Measurements from ENCODE around the gene AGMO.

The AGMO gene

DNA sequence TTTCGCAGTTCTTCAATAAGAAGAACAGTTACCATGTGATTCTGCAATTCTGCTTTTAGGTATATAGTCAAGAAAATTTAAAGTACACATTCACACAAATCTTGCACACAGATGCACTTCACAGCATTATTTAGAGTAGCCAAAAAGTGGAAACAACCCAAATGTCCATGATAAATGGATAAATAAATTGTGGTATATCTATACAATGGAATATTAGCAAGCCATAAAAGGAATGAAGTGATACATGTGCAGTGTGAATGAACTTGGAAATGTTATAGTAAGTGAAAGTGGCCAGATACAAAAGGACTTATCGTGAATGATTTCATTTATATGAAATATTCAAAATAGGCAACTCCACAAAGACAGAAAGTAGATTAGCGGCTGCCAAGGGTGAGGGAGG lies 109.1 kb downstream of the AGMO start:
- DNase-seq = no peak

DNA sequence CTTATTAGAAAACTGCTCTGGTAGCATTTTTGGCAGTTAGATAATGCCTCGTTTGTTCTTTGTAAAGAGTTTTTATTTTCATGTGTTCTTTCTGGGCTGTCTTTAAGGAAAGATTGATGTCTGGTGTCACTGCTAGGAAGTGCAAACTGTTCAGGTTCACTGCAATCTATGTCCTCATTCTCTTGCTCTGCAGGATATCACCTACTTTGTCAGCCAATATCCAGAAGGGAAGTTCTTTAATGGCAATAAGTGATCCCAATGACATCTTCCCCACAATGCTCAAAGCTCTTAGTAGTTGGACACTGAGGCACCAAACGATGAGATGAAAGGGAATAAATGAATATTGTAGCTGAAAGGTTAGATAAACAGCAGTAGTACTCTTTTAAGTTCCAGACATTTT lies 115.1 kb downstream of the AGMO start:
- DNase-seq = no peak

DNA sequence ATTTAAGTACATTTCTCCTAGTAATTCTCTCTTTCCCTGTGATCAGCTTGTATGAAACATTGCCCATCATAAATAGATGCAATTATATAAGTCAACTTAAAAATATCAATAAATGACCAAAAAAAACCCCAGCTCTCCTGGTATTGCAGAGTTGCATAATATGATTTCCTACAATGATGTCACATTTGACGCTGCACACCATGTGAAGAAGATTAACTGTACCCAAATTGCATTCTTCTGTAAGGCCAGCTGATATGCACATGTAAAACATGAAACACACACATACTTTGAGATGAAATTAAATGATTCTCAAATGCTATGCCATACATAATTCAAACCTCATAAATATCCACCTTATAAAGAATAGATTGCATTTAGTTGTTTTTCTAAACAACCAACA lies 115.5 kb downstream of the AGMO start:
- DNase-seq = no peak

DNA sequence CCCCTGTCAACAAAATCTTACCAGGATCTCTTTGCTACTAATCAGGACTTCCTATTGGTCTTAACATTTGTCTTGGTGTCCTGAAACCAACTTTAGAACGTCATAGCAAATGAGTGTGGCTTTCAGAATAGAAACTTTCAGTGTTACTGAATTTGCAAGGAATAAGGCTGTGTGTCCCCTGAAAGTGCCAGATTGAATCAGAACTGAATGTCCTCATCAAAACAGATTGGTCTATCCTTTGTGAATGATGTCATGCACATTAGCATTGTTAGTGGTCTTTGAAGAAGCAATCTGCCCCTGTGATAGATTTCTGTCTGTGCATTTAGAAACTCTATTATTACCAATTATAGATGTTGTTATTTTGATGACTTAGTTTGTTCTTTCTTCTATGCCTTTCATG lies 119.9 kb downstream of the AGMO start:
- DNase-seq = no peak

DNA sequence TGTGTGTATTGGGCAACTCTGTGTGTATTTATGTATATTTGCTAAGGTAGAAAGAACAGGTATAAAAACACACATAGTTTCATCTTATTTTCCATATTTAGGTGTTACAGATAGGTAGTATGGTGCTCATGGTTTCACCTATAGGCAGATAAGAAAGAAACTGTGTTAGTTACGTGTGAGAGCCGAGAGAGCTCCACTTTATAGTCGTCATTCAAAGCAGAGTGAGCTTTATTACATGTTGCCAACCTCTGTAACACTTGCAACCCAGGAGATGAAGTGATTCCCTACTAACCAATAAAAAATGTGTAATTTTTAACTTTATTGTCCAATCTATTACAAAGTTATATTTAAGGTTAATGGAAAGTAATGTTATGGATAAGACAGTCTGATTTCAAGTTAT lies 121.3 kb downstream of the AGMO start:
- DNase-seq = no peak

DNA sequence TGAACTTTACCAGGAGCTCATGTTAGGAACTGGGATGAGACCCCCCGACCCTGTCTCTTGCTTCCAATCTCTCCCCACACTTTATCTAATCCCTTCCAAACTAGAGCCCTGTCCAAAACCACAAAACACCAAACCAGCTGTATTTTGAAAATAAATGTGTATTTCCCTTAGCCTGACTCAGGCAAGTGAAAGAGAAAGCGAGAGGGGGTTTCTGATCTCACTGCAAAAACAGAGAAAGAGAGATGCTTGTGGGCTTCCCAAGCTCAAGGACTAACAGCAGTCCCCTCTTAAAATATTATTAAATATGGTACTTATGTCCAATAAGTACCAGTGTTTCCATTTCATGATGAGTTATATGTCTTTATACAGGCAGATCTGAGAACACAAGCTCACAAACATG lies 122.0 kb downstream of the AGMO start:
- DNase-seq = no peak

DNA sequence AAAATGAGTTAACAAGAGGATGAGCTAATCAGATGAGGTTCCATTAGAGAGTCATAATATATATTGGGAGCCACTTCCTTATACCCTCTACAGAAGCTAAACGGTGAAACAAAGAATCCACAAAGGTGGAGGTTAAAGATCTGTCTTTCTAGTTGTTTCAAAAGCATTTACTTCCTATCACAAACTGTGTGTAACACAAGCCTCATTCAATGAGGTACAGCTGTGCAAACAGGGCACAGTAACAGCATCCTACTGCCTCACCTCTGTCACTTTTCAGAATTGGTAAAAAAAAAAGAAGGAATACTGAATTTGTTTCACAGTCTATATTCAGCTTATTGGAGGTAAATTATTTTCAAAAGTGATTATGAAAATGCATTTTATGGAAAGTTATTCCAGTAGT lies 128.7 kb downstream of the AGMO start:
- DNase-seq = no peak

DNA sequence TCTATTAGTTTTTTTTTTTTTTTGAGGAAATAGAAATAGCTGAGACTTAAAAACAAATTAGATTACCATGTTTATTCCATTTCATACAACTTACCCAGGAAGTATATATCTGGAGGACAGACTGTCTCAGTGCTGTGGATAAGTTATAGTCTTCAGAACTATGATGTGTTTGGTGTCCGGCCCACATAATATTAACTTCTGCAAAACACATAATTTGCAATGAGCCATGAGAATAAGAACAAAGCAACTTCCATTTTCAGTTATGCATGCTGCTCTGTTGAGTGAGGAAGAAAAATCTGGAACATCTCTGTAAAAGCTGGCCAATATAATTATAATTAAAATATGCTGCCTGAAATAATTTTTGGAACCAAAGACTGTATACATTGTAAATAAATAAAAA lies 130.9 kb downstream of the AGMO start:
- DNase-seq = no peak

DNA sequence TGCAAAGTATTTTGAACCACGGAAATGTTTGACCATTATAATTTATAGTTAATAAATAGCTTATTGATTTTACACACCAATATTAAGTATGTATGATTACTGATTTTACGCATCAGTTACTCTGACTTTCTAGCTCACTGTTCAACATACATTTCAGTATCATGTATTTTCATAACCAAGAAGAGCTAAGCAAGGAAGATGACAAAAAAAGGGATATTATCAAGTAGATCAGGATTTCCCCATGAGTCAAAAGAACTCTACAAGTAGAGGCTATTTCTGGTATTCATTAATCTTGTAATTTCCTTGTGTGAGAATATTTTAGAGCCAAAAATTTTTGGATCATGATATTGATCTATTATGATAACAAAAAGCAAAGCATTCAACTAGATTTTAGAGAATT lies 131.6 kb downstream of the AGMO start:
- no peak for DNase-seq

DNA sequence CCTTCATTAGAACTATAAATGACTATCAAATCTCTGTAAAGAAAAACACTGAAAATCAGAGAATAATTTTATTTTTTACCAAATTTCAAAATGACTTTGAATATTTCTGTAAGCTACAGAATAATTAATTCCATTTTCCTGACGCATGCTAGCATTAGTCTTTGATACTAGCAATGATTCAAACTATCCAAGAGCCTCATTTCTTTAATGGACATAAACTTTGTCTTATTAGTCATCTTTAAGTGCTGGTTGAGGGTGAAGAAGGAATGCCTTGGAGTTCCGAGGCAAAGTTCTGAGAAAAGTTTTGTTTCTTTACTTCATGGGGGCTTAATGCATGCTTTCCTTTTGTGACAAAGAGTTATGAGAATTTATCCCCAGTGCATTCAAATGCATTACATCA lies 137.3 kb downstream of the AGMO start:
- no peak for DNase-seq

DNA sequence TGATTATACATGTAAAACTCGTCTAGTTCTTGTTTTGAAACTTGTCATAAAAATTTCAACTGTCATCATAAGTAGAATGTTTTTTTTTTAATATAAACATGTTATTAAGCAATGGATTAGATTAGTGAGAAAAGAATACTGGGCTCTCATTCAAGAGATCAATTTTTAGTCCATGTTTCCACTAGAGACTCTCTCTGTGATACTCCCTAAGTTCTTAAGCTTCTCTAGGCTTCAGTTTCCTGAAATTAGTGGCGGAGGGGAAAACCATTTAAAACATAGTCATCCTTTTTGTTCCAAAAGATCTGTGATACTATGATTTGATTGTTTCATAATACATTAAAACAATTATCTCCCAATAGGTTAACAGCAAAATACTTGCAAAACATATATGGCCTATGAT lies 142.2 kb downstream of the AGMO start:
- DNase-seq = no peak

DNA sequence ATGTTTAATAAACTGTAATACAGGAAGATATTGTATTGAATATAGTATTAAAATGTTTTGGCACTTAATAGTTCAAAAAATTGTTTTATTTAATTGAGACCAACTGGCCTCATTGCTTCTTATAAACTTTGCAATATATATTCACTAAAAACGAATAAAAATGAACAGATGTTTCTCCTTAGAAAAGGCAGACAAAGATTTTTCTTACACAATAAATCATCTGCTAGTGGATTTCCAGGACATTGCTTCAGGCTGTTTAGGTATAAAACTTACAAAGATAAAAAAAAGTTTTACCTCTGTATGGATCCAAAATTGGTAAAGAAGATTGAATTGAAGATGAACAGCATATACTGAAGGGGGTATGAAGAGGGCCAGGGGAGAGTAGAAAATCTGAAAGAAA lies 143.6 kb downstream of the AGMO start:
- no peak for DNase-seq

DNA sequence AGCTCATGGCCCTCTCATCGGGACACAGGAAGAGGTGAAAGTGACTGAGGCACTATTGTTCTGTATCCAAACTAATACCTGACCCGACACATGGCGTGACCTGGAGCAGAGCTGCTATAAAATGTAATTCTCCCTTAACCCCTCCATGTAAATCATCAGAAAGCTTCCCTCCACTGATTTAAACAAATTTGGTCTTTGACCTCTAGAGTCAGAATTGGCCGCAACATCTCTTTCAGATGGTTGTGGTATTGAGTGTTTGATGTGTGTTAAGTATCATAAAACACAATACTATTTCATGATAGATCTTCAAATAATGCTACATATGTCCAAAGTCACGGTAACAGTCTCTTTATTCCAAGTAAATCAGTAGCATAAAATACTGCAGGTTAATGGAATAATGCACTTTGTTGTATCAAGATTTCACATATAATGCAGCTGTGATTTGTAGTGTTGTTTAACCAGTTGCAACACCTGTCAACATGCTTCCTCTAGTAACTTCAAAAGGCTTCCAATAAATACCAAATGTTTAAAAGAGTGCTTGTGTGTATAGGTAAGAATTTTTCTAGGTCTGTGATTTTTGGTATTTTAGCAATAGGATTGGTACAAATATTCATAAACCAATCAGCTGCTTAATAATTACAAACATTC lies 144.3 kb downstream of the AGMO start:
- no peak for DNase-seq

DNA sequence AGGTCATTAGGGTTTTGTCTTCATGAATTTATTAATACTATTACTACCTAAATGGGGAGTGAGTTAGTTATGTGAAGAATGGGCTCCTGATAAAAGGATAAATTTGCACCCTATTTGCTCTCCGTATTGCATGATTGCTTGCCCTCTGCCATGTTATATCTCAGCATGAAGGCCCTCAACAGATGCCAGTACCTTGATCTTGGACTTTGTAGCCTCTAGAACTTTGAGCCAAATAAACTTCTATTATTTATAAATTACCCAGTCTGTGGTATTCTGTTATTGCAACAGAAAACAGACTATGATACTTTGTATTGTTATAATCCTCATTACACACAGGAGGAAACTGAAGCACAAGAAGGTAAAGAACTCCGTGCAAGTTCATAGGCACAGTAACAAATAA lies 150.8 kb downstream of the AGMO start:
- no peak for DNase-seq

DNA sequence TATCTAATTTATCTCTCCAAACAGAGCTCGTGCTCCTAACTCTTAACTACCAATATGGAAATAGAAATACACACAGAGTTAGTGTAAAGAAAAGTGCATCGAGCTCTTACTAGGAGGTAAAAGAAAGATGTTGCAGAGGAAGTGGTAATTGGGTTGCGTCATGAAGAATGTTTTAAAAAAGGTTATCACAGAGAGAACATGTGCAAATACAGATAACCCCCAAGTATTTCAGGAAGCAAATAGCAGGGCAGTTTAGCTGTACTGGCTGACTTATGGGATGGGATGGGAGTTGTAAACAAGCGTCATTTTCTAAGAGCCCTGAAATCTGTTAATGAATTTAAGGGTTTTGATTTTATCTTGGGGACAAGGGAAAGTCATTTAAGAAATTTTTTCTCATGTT lies 153.9 kb downstream of the AGMO start:
- DNase-seq = no peak

DNA sequence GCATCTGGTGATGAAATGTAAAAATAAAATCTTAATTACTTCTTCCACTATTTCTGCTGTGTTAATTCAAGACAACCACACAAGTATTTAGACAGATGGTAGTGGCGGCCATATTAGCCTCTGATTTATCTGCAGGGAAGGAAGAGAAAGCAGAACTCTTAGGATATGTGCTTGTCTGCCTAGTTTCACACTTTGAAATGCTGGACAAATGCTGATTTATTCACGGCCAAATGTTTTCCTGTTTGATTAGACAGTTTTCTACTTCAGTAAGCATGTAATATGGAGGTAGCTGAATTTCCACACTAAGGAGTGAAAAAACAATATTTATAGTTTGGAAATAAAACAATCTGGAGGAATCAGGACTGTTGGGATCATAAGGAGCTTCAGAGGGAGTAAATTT lies 158.1 kb downstream of the AGMO start:
- DNase-seq = no peak

DNA sequence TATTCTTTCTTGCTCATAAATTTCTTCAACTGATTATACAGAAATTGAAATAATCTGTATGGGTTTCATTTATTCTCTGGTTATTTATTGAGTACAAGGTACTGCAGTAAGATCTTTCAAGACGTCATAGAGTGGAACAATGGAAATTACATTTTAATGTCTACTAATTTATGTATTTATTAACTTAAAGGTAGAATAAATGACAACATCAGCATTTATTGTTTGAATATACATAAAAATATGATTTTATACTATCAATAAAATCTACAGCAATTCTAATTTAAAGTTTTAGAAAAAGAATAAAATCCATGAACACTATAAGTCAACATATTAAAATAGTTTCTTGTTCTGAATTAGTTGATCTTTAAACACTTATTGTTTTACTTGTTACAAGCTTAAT lies 158.5 kb downstream of the AGMO start:
- no peak for DNase-seq

DNA sequence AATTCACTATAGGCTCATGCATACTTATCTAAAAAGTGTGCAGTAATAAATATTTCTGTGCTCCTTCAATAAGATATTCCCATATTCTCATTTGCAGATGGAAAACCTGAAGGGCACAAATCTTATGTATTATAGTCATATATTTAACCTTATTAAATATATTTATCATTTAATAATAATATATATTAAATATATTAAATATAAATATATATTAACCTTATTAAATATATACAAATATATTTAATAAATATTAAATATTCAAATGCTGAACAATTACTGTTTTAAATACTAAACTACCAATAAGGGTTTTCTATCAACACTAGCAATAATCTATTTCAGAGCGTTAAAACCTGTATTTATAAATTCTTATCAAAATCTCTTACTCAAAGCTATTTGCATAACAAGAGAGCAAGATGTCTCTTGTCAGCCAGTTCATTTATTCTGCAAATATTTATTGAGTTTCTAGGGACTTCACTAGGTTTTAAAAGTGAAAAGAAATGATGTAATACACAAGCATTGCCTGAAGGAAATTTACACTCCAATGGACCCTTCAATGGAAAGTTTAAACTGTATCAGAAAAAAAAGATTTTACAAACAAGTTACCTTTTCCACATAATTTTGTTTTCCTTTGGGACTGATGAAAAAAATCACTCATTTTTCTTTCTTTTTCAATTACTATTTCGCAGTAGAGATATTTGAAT lies 159.2 kb downstream of the AGMO start:
- DNase-seq = no peak

DNA sequence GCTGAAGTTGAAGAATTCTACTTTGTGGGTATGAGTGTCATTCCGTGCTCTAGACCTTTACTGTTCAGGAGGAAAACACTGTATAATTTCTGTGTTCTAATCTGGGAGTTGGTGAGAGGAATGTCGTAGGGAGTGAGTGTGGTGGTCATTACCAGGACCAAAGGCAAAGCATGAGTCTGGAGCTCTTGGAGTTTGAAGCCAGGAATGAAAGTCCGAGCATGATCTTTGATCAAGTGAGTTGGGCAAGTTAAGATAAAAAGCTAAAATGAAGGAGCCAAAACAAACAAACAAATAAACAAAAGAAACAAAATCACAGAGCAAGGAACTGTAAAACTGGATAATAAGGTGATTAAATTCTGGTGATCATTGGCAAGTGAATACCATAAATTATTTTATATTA lies 161.4 kb downstream of the AGMO start:
- no peak for DNase-seq

DNA sequence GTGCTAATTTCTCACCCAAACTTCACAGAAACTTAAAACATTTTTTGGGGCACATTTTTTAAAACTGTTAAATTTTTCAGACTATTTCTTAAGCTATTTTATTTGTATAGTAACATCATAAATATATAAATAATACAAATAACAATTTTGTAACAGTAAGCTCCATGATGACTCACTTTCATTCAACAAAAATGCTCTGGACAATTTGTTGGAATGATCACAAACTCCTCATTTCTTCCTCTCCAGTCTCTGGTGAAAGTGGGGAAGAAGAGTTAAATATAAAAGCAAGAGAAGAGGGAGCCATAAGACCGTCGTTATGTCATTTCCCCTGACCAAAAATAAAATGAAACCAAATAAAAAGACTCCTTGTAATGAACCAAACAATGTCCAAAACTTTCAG lies 162.4 kb downstream of the AGMO start:
- no peak for DNase-seq

DNA sequence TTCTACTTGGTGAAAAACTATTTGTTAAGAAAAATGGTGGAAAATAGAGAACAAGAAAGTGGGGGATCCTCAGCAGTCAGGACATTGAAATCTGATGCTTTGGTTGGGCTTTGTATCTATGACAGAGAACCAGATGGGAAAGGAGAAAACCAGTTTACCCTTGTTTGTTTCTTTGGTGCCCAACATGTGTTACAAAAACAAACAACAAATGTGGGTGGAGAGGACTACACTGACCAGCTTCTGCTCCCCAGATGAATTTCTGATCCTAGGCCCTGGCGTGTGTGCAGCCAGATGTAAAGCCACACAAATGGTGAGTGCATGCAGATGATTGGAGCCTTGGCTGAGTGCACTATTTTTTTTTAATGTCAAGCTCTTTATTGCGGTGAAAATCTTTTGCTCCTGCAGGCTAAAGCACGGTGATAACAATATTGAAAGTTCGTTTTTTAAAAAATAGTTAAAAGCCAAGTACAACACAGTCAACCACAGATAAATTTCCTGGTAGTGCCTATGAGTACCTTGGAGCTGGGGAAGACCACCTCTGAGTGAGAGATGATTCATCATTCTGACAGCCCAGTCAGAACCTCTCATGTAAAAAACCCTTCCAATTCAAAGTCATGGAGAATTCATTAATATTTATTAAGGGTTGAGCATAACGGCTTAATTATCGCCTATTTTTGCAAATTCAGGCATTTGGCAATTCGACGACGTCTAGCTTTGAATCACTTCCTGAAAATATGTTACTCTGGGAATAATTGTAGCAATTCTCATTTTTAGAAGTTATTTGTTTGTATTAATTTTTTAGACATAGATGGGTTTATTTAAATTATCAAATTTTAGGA lies 163.7 kb downstream of the AGMO start:
- DNase-seq = no peak

DNA sequence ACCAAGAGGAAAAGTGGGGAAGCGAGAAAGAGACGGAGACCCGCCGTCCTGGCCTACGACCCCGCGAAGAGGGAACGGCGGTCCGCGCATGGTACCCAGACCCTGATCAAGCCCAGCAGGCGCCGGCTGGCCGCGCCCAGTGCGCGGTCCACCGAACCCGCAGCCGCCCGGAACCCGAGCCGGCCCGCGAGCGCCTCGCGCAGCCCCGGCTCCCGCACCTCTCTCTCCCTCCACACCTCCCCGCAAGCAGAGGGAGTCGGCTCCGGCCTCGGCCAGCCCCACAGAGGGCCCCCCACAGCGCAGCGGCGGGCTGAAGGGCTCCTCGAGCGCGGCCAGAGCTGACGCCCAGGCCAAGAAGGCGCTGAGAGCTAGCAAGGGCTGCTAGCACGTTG lies 164.7 kb downstream of the AGMO start:
- DNase-seq = no peak

DNA sequence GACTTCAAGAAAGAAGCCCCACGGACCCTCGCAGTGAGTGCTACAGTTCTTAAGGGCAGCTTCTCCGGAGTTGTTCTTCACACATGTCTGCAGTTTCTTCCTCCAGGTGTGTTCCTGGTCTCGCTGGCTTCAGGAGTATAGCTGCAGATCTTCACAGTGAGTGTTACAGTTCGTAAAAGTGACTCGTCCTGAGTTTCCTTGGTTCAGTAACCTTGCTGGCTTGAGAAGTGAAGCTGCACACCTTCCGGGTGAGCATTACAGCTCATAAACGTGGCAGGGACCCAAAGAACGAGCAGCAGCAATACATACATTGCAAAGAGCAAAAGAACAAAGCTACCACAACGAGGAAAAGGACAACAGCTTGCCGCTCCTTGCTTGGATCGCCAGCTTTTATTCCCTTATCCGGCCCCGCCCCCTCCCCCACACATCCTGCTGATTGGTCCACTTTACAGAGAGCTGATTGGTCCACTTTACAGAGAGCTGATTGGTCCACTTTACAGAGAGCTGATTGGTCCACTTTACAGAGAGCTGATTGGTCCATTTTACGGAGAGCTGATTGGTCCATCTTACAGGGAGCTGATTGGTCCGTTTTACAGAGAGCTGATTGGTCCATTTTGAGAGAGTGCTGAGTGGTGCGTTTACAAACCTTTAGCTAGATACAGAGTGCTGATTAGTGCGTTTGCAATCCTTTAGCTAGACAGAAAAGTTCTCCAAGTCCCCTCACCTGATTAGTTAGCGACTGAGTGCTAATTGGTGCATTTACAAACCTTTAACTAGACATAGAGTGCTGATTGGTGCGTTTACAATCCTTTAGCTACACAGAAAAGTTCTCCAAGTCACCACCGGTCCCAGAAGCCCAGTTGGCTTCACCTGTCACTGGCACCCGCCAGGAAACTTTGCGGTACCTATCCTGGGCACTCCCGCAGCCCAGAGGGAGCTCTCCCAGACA lies 165.3 kb downstream of the AGMO start:
- no peak for DNase-seq

All from right hindlimb (tissue), 1 donor.